ENCODE measurements around the gene NOTCH2.
A peak's percentile ranks its signal among the peaks of the same experiment; 100 is the strongest.
"Not testable (repeated sequence)": the region's sequence is repeated elsewhere in the genome, so short reads cannot be mapped to it uniquely, and the experiment has no call there.

Gene NOTCH2

GRCh38 chr1:120048208-120048607 lies 21.3 kb downstream of the NOTCH2 start:
- not testable (repeated sequence) for DNase-seq

DNA sequence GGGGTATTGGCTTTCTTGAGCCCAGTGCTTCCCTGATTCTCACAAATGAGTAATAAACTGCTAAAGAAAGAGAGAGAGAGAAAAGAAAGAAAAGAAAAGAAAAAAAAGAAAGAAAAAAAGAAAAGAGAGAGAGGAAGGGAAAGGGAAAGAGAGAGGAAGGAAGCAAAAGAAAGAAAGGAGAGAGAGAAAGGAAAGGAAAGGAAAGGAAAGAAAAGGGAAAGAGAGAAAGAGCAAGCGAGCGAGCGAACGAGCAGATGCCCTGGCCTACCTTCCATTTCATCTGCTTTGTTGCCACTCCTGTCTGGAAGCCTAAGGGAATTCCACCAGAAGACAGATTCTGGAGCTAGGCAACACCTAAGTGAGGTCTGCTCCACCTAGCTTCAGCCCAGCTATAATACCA lies 27.7 kb downstream of the NOTCH2 start:
- DNase-seq: not testable (repeated sequence)

GRCh38 chr1:120032253-120032652 lies 37.2 kb downstream of the NOTCH2 start:
- DNase-seq: not testable (repeated sequence)

DNA sequence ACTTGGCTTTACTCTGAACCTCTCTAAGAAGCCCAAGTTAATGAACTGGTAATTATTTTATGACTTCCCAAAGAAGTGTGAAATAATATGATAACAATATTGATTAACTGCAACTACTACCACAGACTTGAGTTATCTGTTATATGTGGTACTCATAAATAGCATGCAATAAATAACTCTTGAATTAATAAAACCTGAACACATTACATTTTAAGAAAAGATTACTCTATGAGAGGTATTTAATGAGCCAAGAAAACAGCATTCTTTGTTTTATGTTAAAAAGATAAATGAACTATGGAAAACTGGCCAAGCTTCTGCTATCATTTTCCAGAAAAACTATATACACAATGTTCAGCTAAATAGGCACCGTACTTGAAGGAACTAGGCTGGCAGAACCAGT lies 45.7 kb downstream of the NOTCH2 start:
- not testable (repeated sequence) for DNase-seq

DNA sequence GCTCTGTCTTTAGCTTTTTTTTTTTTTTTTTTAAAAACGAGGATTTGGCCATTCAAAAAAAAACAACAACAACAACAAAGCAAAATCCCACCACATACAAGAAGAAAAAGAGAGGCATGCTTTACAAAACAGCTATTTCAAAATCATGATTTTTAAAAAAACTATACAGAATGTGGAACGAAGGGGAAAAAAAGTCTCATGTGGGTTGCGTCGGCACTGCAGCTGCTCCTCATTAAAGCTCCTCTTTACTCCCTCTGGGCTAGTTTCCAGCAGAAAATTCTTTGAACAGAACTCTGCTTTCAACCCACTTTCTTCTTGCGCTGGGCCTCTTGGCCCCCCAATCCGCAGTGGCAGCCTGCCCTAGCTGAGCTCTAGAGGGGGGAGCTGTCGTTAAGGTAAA lies 54.5 kb downstream of the NOTCH2 start:
- DNase-seq: not testable (repeated sequence)

GRCh38 chr1:120008320-120008719 lies 61.1 kb downstream of the NOTCH2 start:
- DNase-seq: not testable (repeated sequence)

GRCh38 chr1:120007850-120008249 lies 61.6 kb downstream of the NOTCH2 start:
- DNase-seq: not testable (repeated sequence)

GRCh38 chr1:120001035-120001434 lies 68.4 kb downstream of the NOTCH2 start:
- DNase-seq: not testable (repeated sequence)

- not testable (repeated sequence) for DNase-seq
Observed at GRCh38 chr1:119996731-119997312, 72.6 kb downstream of the NOTCH2 start.

DNA sequence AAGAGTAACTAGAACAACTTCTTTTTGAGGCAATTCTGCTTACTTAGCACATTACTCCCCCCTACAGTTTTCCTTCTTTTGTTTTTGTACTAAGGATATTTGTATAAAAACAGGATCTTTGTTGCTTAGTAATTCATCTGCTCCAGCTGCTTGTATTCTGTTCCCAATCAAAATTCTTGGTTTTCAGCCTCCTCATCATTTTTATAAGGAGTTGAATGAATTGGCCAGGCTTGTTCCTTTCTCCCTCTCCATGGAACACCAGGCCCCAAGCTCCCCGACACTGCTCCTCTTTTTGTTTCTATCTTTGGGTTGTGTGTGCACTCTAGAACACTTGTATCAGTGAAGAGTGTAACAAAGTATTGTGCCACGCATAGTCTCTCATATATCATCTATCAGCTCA lies 73.5 kb downstream of the NOTCH2 start:
- not testable (repeated sequence) for DNase-seq

DNA sequence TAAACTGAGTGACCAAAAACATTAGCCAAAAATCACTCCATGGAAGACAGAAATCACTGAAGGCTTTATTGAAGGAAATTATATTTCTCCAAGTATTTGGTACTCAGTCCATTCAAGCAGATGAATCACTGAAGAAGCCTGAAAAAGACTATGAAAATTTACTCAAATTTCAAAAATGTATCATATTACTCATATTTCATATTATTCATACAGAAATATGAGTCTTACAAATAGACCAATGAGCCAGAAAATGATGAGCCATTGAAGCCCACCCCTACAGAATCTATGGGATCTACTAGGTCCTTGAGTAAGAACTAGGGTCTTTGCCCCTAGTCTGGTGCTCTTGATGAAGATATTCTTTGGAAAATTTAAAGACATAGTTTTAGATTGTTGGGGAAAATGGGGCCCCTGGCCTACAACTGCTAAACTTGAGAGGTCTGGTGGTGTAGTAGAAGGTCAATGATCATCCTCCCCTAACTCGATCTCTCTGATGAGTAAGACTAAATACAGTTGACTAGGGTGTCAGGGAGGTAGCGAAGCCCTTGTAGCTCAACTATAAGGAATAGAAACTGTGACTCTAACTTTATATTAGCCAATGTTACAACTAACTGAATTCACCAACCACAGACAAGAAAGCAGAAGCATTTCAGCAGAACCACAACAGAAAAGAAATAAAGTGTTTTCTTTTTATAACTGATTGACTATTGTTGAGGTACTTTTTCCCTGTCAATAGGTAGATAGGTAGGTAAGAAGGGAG lies 81.0 kb downstream of the NOTCH2 start:
- no peak for DNase-seq

- DNase-seq: no peak
Observed at GRCh38 chr1:119987686-119988085, 81.8 kb downstream of the NOTCH2 start.

DNA sequence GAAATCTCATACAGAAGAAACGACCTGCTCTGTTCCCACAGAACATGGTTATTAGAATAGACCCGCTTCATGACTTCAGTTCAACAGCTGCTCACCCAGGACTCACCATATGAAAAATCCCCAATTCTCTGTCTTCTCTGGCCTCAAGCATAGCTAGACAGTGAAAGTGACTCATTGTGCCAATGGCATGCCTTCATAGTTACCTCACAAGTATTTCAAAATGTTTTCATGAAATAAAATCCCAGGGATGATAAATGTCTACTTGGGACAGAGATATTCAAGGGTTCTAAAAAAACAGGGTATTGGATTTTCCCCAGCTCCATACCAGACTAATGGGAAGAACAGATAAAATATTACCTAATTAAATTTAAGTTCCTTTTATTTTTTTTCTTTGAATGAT lies 82.3 kb downstream of the NOTCH2 start:
- no peak for DNase-seq

GRCh38 chr1:119986007-119986497 lies 83.4 kb downstream of the NOTCH2 start:
- DNase-seq: no peak

DNA sequence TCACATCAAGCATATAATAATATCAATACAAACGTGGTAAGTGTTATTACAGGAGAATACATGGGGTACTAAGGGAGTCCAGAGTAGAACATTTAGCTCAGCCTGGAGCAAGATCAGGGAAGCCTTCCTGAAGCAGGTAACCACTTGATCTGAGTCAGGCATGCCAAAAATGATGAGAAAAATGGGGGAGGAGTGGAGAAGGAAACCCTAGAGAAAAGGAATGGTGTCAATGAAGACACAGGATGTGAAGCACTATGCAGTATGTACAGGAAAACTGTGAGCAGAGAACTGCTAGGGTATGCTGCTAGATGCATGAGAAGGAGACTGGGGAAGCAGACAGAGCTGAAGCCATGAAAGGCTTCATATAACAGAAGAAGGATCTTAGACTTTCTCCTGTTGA lies 84.7 kb downstream of the NOTCH2 start:
- DNase-seq: peak; percentile 1

DNA sequence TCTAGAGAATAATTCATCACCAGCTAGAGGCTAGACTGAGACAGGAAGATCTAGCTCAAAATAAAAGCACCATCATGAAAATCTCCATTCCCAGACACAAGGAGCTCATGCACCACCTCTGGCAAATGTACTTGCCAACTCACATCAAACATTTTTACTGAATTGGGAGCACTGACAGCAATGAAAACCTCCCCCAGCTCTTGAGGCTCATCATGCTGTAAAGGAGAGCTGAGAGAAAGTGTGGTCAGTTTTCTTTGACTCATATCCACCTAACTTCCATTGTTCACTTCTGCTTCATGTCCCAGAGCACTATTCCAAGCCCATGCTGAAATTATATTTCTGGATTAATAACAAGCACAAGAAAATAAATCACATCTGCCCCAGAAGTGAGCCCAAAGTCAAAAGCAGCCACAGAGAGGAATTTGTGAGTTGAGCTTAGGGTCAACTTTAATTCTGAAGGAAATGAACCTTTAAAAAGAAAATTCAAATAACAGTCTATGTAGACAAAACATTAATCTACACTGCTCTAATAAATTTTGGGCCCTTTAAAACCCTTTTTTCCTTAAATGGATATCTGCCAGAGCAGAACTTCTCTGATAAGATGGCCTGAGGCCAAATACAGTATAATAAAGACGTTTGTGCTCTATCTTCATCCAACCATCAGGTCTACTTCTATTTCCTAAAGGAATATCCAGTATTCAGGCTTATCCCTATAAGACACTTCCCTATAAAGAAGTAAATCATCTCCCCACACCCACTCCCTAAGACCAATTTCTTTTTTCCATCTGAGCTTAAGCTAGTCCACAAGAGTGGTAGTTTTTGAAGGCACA lies 87.3 kb downstream of the NOTCH2 start:
- DNase-seq: no peak

GRCh38 chr1:119981496-119981895 lies 88.0 kb downstream of the NOTCH2 start:
- no peak for DNase-seq

DNA sequence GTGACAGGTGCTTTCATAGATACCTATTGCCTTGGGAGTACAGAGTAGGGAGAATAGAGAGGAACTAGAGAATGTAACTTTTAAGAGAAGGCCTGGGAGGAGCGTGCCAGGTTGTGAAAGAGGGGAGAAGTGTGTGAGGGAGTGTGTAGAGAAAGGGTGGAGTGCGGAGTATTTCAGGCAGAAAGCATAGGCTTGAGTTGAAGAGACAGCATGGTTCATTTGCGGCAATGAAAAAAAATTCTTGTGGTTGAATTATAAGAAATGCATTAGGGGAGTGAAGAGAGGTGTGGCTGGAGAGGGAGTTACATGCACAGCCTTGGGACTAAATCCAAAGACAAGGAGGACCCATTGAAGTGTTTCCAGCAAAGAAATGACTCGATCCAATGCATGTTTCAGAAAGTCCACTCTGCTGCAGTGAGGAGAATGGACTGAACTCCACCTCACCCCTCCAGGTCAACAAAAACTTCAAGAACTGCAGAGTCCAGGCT lies 91.4 kb downstream of the NOTCH2 start:
- no peak for DNase-seq

DNA sequence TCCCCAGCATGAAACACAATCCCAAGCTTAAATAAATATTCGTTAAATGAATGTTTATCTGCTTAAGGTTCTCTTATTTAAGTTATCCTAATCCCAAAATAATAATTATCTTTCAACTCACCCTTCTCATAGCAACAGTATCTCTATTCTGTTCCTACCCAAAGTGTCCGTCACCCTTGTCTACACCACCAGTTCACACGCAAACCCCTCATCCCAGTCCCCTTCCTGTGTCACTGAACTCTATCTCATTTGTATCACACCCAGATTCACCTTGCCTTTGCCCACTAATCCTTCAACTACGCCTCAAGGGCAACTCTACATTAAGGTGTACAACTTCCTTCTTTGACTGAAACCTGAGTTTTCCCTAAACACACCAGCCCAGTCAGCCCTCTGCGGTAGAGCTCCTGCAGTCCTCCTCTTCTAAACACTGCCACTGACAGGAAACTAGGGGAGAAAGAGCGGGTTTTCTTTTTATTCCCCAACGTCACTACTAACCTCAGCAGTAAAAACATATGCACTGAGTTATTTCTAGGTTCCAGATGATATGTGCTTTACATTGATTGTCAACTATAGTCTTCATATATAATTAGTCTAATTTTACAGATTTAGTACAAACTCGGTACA lies 92.2 kb downstream of the NOTCH2 start:
- DNase-seq: not testable (repeated sequence)

- DNase-seq: peak; percentile 19
Observed at GRCh38 chr1:119975582-119976254, 93.7 kb downstream of the NOTCH2 start.

GRCh38 chr1:119975006-119975405 lies 94.5 kb downstream of the NOTCH2 start:
- no peak for DNase-seq

GRCh38 chr1:119974013-119974412 lies 95.4 kb downstream of the NOTCH2 start:
- no peak for DNase-seq
